ENCODE measurements around the gene DPEP1. TPM values are rescaled to one million over a fixed set of nuclear protein-coding genes. Genes with fewer than 3 reads are reported as not detected.
"Not testable (repeated sequence)": the region's sequence is repeated elsewhere in the genome, so short reads cannot be mapped to it uniquely, and the experiment has no call there.

The DPEP1 gene
- total RNA-seq, 1 experiment from 2014 or later: 0.49 TPM

GRCh38 chr16:89633064-89633631 lies 19.7 kb downstream of the DPEP1 start:
- CTCF ChIA-PET: no interaction called here
- no TSS peak for BruUV-seq (replicated peaks)
- Histone ChIP-seq H3K27me3 (replicated peaks; ENCODE audit: insufficient read depth, low read depth, low read length, poor library complexity) (no peaks in the 10 kb centered on the region), H3K9me3 (ENCODE audit: low read depth, low read length, poor library complexity, severe bottlenecking) (no peaks in the 10 kb centered on the region), H3K4me1 (ENCODE audit: insufficient read depth, low read length, poor library complexity, severe bottlenecking) (no peaks in the 10 kb centered on the region), H3K27ac (ENCODE audit: low read depth, low read length, poor library complexity, severe bottlenecking) (no peak overlapping the region), H3K36me3 (ENCODE audit: insufficient read depth, low read length, poor library complexity, severe bottlenecking) (no peaks in the 10 kb centered on the region), H3K4me3 (ENCODE audit: low read depth, low read length, poor library complexity, severe bottlenecking) (no peak overlapping the region)
- POLR2A ChIA-PET (ENCODE audit: low non-redundant PET): no interaction called here
- no peak for TF ChIP-seq EZH2 (IDR thresholded peaks at IDR 0.05; ENCODE audit: borderline replicate concordance, low read depth, low read length, poor library complexity, severe bottlenecking)
- no peak for TF ChIP-seq CTCF (conservative IDR thresholded peaks at IDR 0.05; ENCODE audit: low read depth, low read length)
- DNase-seq (ENCODE audit: low spot score): no peak
- intact Hi-C loops (cut with micrococcal nuclease; ENCODE audit: unreplicated experiment): no loop called here

GRCh38 chr16:89634463-89635385 lies 21.3 kb downstream of the DPEP1 start:
- H3K4me3 ChIP-seq (ENCODE audit: low read depth, low read length, poor library complexity, severe bottlenecking); DNase-seq (ENCODE audit: low spot score); H3K4me1 ChIP-seq (ENCODE audit: insufficient read depth, low read length, poor library complexity, severe bottlenecking); BruUV-seq (replicated peaks); CTCF ChIA-PET; POLR2A ChIA-PET (ENCODE audit: low non-redundant PET); intact Hi-C loops (cut with micrococcal nuclease; ENCODE audit: unreplicated experiment); H3K27ac ChIP-seq (ENCODE audit: low read depth, low read length, poor library complexity, severe bottlenecking); H3K27me3 ChIP-seq (replicated peaks; ENCODE audit: insufficient read depth, low read depth, low read length, poor library complexity); H3K9me3 ChIP-seq (ENCODE audit: low read depth, low read length, poor library complexity, severe bottlenecking); H3K36me3 ChIP-seq (ENCODE audit: insufficient read depth, low read length, poor library complexity, severe bottlenecking): not testable (repeated sequence)

- CTCF ChIA-PET: no interaction called here
- POLR2A ChIA-PET (ENCODE audit: low non-redundant PET): no interaction called here
- DNase-seq (ENCODE audit: low spot score): no peak
- Histone ChIP-seq H3K36me3 (ENCODE audit: insufficient read depth, low read length, poor library complexity, severe bottlenecking) (no peaks in the 10 kb centered on the region), H3K27ac (ENCODE audit: low read depth, low read length, poor library complexity, severe bottlenecking) (no peak overlapping the region), H3K4me1 (ENCODE audit: insufficient read depth, low read length, poor library complexity, severe bottlenecking) (peaks cover 4% of the 10 kb centered on the region), H3K27me3 (replicated peaks; ENCODE audit: insufficient read depth, low read depth, low read length, poor library complexity) (no peaks in the 10 kb centered on the region), H3K4me3 (ENCODE audit: low read depth, low read length, poor library complexity, severe bottlenecking) (no peak overlapping the region), H3K9me3 (ENCODE audit: low read depth, low read length, poor library complexity, severe bottlenecking) (no peaks in the 10 kb centered on the region)
- intact Hi-C loops (cut with micrococcal nuclease; ENCODE audit: unreplicated experiment): no loop called here
- no TSS peak for BruUV-seq (replicated peaks)
- no peak for TF ChIP-seq CTCF (conservative IDR thresholded peaks at IDR 0.05; ENCODE audit: low read depth, low read length)
- TF ChIP-seq EZH2 (IDR thresholded peaks at IDR 0.05; ENCODE audit: borderline replicate concordance, low read depth, low read length, poor library complexity, severe bottlenecking): no peak
Observed at GRCh38 chr16:89636663-89637062, 23.2 kb downstream of the DPEP1 start.
